ENCODE data around the gene DAB2IP.

The DAB2IP gene

DNA sequence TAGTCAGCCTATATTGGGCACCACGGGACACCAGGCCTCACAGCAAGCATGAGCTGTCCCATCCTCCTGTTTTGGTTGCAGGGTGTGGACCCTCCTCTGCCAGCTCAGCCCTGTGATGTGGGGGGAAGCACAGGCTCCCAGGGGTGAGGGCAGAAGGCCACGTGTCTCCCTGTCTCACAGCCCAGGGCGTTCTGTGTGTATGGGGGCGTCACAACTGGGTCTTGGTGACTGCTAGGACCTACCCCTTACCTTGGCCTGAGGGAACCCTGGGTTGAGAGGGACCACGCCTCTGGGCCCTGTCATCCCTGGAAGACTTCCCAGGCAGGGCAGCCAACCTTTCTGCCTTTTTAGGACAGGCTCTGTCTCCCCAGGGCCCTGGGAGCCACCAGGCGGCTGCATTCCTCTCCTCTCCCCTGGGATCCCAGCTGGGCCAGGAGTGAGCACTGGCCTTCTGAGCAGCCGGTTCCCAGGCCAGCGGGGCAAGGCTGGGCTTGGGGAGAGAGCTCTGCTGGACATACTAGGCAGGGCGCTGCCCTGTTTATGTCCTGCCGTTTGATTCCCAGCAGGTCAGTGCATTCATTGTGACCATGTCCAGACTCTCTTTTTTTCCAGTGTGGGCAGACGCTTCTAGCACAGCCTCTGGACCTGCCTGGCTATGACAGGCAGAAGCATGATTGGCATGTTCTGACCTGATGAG lies 97.4 kb downstream of the DAB2IP start:
- no peak for DNase-seq

DNA sequence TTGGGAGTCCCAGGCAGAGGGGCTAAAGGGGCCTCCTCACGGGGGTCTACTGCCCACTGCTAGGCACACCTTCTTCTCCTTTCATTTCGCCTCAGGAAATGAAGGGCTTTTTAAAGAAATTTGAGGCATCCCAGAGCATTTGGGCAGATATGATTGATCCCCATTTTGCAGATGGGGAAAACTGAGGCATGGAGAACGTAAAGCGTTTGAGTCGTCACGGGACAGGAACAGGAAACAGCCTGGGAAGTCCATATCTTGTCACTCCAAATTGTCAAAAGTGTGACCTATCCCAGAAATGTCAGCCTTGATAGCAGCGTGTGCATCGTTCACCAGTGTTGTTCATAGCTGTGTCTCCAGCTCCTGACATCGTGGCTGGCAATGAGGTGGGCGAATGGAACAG lies 98.2 kb downstream of the DAB2IP start:
- DNase-seq = no peak

DNA sequence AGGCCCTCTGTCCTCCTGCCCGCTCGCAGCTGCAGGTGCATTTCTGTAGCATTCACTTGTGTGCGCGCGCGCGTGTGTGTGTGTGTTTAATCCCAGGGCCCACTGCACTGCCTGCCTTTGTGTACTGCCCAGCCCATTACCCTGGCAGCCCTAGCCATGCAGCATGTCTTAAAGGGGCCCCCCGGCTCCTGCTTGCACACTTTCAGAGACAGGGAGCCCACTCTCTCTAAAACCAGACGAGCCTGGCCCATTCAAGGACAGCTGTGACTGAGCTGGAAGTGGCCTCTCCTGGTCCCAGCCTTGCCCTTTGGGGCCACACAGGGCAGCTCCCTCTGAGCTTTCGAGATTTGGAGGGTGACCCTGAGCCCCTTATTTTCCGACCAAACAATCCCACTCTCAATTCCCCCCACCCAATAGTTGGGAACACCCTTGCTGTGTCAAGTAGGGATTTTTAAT lies 98.9 kb downstream of the DAB2IP start:
- no peak for DNase-seq

DNA sequence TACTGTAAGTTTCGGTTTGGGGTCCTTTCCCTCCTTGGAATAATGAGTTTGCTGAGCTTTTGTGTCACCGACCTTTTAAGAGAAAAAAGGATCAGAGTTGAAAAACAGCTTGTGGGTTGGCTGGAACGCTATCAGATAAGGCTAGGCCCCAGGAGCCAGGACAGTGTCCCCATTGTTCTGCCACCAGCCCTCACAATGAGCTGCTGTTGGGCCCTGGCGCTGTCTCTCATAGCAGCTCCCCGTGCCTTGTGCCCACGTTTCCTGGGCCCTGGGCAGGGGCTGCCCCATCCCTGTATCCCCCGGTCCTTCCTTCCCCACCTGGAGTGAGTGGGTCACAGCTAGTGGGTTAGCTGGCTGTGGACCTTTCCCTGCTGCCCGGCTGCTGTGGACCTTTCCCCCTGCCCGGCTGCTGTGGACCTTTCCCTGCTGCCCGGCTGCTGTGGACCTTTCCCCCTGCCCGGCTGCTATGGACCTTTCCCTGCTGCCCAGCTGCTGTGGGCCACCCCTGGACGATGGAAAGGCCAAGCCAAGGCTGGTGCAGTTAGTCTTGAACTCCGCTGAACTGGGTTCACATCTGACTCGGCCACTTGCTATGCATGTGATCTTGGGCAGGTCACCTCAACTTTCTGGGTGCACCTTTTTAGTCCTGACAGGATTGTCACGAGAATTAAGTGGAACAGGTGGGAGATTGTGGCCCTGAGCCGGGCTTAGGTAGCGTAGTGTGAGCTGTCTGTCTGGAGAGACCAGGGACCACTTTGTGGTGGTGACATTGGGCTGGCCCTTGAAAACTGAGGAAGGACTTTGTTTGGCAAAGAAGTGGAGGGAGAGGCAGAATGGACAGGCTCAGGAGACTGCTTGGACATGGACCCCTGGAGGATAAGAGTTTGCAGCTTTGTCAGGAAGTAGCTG lies 99.5 kb downstream of the DAB2IP start:
- DNase-seq = no peak

DNA sequence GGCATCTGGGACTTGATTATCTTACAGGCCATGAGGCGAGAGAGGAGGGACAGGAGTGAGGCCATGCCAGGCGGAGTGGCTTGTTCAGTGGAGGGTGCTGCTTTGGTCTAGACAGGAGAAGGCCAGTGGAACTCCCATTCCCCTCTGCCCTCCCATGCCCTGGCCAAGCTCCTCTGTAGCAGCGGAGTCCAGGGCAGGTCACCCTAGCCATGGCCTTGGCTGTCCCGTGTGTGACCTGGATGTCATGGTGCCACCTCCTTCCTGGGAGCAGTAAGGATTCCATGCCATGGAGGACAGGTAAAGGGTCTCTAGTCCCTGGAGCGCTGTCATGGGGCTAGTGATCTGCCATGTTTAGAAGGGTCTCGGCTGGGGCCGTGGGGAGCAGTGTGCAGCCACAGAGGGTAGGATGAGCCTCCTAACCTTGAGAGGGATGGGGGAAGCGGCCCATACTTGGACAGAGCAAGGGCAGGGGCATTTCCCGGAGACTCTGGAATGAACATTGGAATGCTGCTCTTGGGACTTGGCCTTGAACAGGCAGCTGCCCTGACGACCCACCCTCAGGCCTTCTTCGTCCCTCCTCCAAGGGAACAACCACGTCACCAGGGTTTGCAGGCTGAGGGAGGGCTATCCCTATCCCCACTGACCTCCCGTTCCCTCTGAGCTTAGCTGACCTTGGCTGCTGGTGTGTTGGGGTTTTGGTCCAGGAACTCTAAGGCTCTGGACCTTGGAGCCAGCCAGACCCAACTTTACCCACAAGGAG lies 100.4 kb downstream of the DAB2IP start:
- no peak for DNase-seq

DNA sequence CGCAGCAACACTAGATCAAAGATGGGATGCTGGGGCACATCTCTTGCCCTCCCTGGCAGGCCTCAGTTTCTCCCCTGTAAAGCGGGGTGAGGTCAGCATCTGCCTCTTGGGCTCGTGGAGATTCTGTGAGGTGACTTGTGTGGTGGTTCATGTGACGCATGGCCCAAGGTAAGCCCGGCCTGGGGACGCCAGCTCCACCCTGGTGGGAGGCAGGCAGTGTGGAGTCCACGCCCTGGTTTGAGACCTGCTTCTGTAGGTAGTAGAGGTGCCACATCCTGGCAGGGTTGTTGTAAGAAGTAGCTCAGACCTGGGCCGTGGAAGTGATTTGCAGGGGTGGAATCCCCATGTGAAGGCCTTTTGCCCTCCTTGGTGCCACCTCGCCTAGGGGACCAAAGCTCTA lies 101.5 kb downstream of the DAB2IP start:
- no peak for DNase-seq

DNA sequence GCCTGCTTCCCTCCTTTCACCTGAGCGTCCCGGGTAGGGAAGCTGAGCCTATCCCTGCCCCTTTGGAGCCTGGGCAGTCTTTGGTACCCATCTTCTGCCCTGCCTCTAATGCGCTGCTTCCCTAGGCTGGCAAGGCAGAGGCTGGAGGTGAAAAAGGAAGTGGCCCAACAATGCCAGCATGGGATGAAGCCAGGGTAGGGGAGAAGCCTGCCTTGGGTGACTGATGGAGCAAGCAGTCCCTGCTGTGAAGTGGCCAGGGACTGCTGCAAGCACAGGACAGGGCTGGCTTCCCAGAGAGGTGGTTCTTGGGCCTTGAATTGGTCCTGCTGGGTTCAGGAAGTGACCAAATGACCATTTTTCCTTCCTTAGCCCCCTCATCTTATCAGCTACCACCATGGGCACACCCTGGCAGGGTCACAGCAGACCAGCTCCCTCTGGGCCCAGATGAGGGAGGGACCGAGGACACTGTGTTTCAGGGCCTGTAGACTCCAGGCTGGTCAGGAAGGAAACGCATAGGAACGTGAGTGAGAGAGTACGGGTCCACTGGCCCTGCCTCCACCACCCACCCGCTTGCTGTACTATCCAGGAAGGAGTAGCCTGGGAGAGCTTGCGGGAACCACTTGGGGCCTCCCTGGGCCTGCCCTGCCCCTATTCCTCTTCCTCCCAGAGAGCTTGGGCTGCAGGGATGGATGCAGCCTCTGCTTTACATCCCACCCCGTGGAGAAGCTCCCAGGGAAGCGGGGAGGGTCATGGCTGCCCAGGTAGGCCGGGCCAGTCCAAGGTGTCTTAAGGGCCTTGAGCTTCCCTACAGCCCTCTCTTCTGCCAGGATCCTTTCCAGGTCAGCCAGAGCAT lies 102.6 kb downstream of the DAB2IP start:
- DNase-seq = no peak

DNA sequence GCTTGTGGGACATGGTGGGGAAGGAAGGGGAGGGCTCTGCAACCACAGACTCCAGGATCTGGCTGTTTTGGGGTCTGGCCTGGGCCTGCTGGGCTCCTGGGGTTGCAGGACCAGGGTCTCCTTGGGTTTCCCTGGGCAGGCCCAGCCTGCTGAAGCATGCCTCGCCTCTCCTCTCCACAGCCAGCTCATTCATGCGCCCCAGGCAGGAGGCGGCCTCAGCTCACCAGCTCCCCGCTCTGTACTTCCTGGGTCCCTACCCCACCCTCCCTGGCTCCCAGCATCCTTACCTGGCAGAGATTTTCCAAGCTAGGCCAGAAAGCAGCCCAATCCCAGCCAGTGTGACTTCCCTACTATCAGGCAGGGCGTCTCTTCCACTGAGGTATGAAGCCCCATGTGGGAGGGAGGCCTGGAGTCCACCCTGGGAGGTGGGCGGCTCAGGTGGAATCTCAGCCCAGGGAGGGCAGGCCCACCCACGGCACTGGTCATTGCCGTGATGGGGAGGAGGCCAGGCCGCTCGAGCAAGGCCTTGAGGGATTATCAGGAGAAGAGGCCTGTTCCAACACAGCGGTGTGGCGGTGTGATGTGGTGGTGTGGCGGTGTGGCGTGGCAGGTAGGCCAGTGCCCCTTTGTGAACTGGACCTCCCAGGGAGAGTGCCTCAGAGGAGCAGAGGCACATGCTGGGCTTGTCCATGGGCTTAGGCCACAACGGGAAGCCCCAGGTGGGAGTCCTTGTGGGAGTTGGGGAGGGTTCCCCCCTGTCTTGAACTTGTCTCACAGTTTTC lies 103.4 kb downstream of the DAB2IP start:
- no peak for DNase-seq

DNA sequence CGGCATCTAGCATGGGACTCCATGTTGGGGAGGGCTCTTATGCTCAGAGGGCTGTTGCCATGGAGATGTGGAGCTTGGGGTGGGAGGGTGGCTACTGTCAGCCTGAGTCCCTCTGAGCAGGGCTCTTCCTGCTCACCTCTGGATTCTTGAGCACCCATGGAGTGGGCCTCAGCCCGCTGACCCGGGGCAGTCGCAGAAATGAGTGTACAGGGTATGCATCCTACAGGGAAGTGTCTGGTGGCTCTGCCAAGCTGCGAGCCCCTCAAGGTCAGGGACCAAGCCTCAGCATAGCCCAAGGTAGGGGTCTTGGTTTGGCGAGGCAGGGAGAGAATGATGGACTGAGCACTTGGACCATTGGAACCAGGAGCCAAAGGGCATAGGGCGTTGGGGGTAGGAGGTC lies 104.1 kb downstream of the DAB2IP start:
- DNase-seq = no peak

DNA sequence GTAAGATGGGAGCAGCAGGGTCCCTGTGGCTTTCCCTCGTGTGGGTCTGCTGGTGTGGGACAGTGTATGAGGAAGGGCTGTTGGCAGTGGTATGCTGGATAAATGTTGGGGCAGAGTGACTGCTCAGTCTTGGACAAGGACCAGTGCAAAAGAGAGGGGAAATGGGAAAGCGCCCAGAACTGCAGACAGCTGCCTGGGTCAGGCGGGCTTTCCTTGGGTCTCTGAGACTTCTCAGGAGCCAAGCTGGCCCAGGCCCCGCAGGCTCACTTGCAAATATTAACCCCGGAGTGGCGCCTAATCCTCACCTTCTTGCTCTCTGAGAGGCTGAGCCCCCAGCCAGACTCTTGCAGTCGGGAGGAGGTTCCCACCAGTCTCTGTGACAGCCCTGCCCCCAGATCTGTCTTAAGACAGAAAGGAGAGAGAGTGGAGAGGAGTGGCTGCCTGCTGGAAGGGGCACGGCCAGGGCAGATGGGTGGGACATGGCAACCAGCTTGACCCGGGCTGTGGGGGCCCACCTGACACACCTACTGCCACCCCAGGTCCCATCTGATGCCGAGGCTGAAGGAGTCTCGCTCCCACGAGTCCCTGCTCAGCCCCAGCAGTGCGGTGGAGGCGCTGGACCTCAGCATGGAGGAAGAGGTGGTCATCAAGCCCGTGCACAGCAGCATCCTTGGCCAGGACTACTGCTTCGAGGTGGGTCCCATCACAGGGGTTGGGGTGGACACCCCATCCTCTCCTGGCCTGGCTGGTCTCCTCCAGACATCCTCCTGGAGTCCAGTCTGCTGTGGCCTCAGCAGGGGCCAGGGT lies 105.2 kb downstream of the DAB2IP start:
- no peak for DNase-seq

DNA sequence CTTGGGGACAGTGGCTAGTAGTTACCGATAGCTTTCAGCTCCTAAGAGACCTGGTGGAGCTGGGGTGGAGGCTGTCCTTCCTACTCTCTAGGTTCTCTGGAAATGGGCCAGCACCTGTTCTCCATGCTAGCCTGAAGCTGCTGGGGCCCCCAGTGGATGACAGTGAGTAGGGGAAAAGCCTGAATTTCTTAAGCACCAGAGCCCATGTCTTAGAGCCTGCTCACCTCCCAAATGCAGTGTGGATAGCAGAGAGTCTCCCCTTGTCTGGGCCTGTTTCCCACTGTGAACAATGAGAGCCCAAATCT lies 105.8 kb downstream of the DAB2IP start:
- DNase-seq = no peak

DNA sequence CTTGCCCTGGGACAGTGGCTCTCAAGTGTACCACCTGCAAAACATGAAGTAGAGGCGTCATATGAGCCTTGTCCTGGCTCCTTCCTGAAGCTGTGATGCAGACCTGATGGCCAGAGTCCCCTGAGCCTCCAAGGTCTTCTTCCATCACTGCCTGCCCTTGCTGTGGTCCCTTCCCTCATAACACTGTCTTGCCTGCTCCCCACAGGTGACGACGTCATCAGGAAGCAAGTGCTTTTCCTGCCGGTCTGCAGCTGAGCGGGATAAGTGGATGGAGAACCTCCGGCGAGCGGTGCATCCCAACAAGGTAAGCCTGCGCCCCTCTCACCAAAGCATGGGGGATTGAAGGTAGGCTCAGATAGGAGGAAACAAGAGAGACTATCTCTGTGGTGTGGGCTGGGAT lies 107.3 kb downstream of the DAB2IP start:
- DNase-seq = no peak

DNA sequence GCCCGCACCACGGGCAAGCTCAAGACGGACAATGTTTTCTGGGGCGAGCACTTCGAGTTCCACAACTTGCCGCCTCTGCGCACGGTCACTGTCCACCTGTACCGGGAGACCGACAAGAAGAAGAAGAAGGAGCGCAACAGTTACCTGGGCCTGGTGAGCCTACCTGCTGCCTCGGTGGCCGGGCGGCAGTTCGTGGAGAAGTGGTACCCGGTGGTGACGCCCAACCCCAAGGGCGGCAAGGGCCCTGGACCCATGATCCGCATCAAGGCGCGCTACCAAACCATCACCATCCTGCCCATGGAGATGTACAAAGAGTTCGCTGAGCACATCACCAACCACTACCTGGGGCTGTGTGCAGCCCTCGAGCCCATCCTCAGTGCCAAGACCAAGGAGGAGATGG lies 108.6 kb downstream of the DAB2IP start:
- no peak for DNase-seq

DNA sequence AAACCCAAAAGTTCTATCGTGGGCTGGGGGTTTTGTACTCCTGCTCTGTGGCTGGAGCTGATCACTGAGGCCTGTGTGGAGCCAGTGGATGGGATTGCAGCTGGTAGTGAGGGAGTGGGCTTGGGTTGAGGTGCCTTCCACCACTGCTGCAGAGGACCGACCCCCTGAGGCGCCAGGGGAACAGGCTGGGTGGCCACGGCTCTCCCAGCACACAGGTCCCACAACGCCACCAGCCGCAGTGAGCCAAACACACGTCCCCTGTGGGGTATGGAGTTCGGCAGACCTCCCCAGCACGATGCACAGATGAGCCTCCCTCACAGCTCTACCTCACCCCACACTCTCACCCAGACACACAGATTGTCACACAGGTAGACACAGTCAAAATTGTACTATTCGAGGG lies 109.1 kb downstream of the DAB2IP start:
- no peak for DNase-seq

DNA sequence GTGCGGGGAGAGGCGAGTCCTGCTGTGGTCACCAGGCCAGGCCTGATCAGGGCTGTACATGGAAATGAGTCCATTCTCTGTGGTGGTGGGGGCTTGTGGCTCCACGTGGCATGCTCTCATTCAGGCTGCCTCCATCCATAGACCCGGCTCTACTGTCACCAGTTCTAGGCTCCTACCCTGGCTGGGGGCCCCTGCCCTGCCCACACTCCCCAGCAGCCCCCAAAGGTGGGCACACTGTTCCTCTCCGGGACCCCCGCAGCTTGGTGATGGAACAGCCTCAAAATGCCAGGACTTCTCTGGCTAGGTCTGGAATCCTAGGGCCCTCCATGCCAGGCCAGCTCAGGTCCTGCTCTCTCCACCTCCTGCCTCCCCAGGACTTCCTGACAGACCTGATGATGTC lies 111.7 kb downstream of the DAB2IP start:
- DNase-seq = no peak

DNA sequence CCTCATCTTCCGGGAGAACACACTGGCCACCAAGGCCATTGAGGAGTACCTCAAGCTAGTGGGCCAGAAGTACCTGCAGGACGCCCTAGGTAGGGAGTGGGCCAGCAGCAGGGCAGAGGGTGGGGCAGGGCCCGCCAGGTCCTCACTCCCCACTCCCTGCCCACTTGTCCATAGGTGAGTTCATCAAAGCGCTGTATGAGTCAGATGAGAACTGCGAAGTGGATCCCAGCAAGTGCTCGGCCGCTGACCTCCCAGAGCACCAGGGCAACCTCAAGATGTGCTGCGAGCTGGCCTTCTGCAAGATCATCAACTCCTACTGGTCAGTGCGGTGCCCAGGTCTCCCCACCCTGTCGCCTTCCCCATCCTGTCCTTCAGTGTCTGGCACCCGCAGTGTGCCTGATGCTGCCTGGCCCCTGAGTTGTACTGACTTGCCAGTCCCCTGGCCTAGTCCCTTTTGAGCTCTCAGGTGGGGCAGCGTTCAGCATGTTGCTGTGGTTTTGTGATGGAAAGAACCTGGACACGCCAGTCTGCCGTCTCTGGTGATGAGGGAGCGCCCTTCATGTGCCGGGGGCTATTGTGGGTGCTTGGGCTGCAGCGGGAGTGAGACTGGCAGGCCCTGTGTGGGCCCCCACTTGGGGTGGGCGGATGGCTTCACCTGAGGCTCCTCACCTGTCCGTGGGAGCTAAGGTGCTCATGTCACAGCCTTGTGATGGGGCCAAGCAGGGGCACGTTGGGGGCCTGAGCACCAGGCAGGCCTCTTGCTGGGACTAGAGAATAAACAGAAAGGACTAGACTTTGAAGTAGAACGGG lies 112.3 kb downstream of the DAB2IP start:
- DNase-seq = no peak

DNA sequence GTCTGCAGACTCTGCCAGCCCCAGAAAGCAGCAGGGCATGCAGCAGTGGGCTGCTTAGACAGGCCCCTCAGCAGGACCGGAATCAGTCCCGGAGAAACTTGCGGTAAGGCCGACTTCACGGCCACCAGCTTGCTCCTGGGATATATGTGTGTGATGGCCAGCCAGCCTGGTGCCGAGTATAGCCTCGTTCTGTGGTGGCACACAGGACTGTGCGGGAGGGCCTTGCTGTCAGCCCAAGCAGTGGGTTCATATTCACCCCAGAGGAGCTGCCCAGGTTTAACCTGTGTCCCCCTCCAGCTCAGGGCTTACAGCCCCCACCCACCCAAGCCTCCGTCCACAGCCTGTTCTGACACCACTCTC lies 112.9 kb downstream of the DAB2IP start:
- no peak for DNase-seq

DNA sequence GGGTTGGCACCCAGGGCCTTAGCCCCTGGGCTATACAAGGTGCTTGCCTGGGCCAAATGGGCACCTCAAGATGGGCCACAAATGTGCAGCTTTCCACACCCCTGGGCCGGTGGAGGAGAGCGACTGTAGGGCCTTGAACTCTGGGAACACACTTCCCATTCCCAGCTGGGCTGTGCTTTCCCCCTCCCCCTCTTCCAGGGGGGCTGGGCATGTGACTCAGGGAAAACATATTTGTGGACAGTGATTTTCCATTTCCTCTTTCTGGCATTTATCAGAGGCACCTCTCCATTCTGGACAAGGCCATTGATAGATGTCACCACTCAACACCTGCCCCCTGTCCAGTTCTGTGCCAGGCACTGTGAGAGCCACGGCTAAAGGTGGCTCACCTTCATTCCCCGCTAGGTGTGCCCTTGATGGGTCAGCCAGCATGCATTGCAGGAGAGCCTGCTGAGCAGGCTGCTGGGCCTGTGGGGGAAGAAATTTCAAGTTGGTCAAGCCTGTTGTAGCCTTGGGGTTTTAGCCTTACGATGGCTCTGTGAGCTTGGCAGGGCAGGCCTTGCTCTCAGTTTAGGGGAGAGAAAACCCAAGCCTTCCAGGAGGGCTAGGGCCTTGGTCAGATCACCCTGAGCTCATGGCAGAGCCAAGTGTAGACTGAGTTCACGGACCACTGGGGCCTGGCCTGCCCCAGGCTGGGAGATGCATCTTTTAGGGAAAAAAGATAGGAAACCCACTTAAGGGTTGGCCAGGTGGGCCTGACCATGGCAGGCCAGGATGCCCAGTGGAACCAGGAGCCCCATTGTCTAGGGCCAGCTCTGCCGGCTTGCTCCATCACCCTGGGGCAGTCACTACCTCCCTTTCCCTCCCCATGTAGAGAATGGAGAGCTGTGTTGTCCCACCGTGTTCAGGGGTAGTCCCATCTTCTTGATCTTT lies 113.9 kb downstream of the DAB2IP start:
- no peak for DNase-seq

DNA sequence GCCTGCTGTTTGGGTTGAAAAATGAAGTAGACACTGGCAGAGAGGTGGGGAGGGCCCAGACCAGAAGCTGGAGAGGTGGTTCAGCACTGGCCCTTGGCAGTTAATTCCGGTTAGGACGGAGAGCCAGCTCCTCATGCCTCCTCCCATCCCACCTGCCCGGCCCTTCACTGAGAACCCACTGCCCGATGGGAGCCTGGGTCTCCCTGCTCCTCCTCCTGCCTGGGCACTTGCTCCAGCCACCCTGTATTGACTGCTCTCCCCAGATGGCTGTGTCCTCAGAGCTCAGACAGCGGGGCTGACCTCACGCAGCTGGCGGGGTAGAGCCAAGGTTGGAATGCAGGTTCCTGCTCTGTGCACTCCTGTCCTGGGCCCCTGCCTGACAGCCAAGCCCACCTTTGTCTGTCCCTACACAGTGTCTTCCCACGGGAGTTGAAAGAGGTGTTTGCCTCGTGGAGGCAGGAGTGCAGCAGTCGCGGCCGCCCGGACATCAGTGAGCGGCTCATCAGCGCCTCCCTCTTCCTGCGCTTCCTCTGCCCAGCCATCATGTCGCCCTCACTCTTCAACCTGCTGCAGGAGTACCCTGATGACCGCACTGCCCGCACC lies 114.7 kb downstream of the DAB2IP start:
- no peak for DNase-seq

Measured in activated T-cell treated with anti-CD3 and anti-CD28 coated beads, Interleukin-2, amount 50 U/mL, for 48 hours (primary cell).